Measurements from ENCODE around the gene OCA2.

Gene OCA2

DNA sequence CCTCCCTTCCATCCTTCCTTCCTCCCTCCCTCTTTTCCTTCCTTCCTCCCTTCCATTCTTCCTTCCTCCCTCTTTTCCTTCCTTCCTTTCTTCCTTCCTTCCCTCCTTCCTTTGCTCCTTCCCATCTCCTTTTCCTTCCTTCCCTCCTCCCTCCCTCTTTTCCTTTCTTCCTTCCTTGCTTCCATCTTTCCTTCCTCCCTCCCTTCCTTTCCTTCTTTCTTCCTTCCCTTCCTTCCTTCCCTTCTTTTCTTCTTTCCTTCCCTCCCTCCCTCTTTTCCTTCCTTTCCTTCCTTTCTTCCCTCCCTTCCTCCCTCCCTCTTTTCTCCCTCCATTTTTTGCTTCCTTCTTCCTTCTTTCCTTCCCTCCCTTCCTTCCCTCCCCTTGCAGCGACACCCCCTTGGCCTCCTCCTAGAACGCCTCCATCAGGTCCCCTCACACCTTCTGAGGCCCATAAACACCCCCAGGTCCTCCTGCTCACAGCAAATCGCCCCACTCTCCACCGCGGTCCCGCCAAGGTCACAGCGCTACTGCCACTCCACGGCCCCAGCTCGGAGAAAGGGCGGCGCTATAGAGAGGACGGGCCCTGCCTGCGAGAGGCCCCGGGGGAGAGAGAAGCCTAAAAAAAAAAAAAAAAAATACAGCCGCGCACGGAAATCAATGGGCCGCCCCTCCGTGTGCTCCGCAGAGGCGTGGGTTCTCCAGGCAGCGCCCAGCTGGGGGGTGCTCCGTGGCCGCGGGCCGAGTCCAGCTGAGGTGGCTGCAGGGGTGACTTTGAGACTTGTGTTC is 328.2 kb downstream of the OCA2 start:
- Histone ChIP-seq H3K79me1 (ENCODE audit: low read length) (no peaks in the 10 kb centered on the region), H3K23ac (ENCODE audit: low read length) (no peak overlapping the region), H3K4me1 (ENCODE audit: control insufficient read depth in 1 of 2, insufficient read depth in 2 of 2, low read length in 2 of 2) (no peaks in the 10 kb centered on the region), H3K27me3 (ENCODE audit: insufficient read depth, low read length) (no peaks in the 10 kb centered on the region), H3K79me2 (ENCODE audit: control insufficient read depth, insufficient read depth, low read length, poor library complexity) (no peaks in the 10 kb centered on the region), H2BK120ac (ENCODE audit: insufficient read depth, low read length, poor library complexity) (no peak overlapping the region), H4K12ac (ENCODE audit: low read depth, low read length) (no peak overlapping the region), H2BK12ac (ENCODE audit: low read length) (no peak overlapping the region), H3K18ac (ENCODE audit: low read length) (no peak overlapping the region), H2AK5ac (ENCODE audit: low read length) (no peak overlapping the region), H3K4ac (ENCODE audit: low read depth, low read length) (no peak overlapping the region), H3K4me3 (ENCODE audit: low read depth, low read length) (no peak overlapping the region), H3K9ac (ENCODE audit: low read length) (no peak overlapping the region), H2BK5ac (ENCODE audit: low read depth, low read length, poor library complexity) (no peak overlapping the region), H3K14ac (ENCODE audit: low read length) (no peak overlapping the region), H2AFZ (ENCODE audit: insufficient read depth, low read length, poor library complexity) (no peak overlapping the region), H4K91ac (ENCODE audit: low read depth, low read length) (no peak overlapping the region), H3K36me3 (ENCODE audit: control insufficient read depth in 1 of 2, insufficient read depth in 2 of 2, low read length in 2 of 2) (no peaks in the 10 kb centered on the region), H3K27ac (ENCODE audit: low read depth, low read length) (no peak overlapping the region), H3K4me2 (ENCODE audit: low read length) (no peak overlapping the region), H3K9me3 (ENCODE audit: insufficient read depth, low read depth, low read length) (peaks cover 2% of the 10 kb centered on the region), H4K8ac (ENCODE audit: low read depth, low read length) (no peak overlapping the region)
- no CpG with 5 or more reads among the region's 26 CpGs for WGBS (ENCODE audit: extremely low coverage, insufficient coverage, insufficient read length)
- no peak for DNase-seq

DNA sequence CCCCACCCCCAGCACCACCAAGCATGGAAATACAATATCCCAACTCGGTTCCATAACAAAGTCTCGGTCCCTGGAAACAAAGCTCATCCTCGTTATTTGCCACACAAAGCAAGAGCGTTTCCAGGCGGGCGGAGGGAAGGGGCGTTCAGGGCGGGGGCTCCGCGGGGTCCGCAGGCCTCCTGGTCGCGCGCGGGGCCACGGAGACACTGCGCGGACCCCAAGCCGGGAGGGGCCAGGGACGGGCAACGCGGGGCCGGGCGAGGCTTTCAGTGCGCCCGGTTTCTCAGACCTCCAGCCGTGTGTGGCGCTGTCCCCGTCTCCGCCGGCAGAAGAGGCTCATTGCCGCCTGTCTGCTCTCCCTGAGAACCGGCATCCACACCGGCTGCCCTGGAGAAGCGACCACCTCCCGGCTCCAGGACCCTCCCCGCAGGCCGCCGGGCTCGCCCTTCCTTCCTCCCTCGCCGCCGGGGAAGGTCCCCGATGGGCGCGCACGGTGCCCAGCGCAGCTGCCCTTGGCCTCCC is 329.0 kb downstream of the OCA2 start:
- Histone ChIP-seq H2BK120ac (ENCODE audit: insufficient read depth, low read length, poor library complexity) (no peak overlapping the region), H4K8ac (ENCODE audit: low read depth, low read length) (no peak overlapping the region), H3K4me1 (ENCODE audit: control insufficient read depth in 1 of 2, insufficient read depth in 2 of 2, low read length in 2 of 2) (no peaks in the 10 kb centered on the region), H3K27me3 (ENCODE audit: insufficient read depth, low read length) (no peaks in the 10 kb centered on the region), H2AFZ (ENCODE audit: insufficient read depth, low read length, poor library complexity) (no peak overlapping the region), H3K4me3 (ENCODE audit: low read depth, low read length) (no peak overlapping the region), H3K79me2 (ENCODE audit: control insufficient read depth, insufficient read depth, low read length, poor library complexity) (no peaks in the 10 kb centered on the region), H3K4ac (ENCODE audit: low read depth, low read length) (no peak overlapping the region), H3K4me2 (ENCODE audit: low read length) (no peak overlapping the region), H2AK5ac (ENCODE audit: low read length) (no peak overlapping the region), H3K9me3 (ENCODE audit: insufficient read depth, low read depth, low read length) (peaks cover 2% of the 10 kb centered on the region), H3K79me1 (ENCODE audit: low read length) (no peaks in the 10 kb centered on the region), H3K14ac (ENCODE audit: low read length) (no peak overlapping the region), H3K27ac (ENCODE audit: low read depth, low read length) (no peak overlapping the region), H3K36me3 (ENCODE audit: control insufficient read depth in 1 of 2, insufficient read depth in 2 of 2, low read length in 2 of 2) (no peaks in the 10 kb centered on the region), H3K9ac (ENCODE audit: low read length) (no peak overlapping the region), H2BK12ac (ENCODE audit: low read length) (no peak overlapping the region), H2BK5ac (ENCODE audit: low read depth, low read length, poor library complexity) (no peak overlapping the region), H4K91ac (ENCODE audit: low read depth, low read length) (no peak overlapping the region), H3K18ac (ENCODE audit: low read length) (no peak overlapping the region), H4K12ac (ENCODE audit: low read depth, low read length) (no peak overlapping the region), H3K23ac (ENCODE audit: low read length) (no peak overlapping the region)
- no peak for DNase-seq
- WGBS (ENCODE audit: extremely low coverage, insufficient coverage, insufficient read length) = no CpG with 5 or more reads among the region's 48 CpGs

DNA sequence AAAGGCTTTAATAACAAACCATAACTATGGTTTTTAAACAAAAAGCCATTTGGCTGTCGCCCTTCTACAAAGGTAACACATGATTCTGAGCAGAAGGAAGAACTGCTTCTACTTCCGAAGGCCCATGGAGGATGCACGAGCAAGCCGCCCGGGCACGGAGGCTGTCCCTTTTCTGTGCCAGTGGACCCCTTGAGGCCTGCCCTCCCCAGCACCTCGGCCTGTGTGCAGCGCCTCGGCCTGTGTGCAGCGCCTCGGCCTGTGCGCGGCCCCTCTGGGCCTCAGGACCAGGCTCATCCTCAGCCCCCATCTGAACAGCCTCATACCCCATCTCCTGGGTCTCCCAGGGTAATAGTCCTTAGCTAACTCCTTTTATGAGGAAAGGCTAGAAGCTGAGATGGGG is 329.5 kb downstream of the OCA2 start:
- H3K18ac ChIP-seq (ENCODE audit: low read length) = no peak overlapping the region
- H3K9ac ChIP-seq (ENCODE audit: low read length) = no peak overlapping the region
- H3K4me1 ChIP-seq (ENCODE audit: control insufficient read depth in 1 of 2, insufficient read depth in 2 of 2, low read length in 2 of 2) = no peaks in the 10 kb centered on the region
- no peaks in the 10 kb centered on the region for H3K79me1 ChIP-seq (ENCODE audit: low read length)
- H3K9me3 ChIP-seq (ENCODE audit: insufficient read depth, low read depth, low read length) = peaks cover 2% of the 10 kb centered on the region
- no peak overlapping the region for H3K4me3 ChIP-seq (ENCODE audit: low read depth, low read length)
- H2BK5ac ChIP-seq (ENCODE audit: low read depth, low read length, poor library complexity) = no peak overlapping the region
- H4K91ac ChIP-seq (ENCODE audit: low read depth, low read length) = no peak overlapping the region
- no peaks in the 10 kb centered on the region for H3K79me2 ChIP-seq (ENCODE audit: control insufficient read depth, insufficient read depth, low read length, poor library complexity)
- H3K14ac ChIP-seq (ENCODE audit: low read length) = no peak overlapping the region
- H4K8ac ChIP-seq (ENCODE audit: low read depth, low read length) = no peak overlapping the region
- no peaks in the 10 kb centered on the region for H3K36me3 ChIP-seq (ENCODE audit: control insufficient read depth in 1 of 2, insufficient read depth in 2 of 2, low read length in 2 of 2)
- no peak overlapping the region for H2AK5ac ChIP-seq (ENCODE audit: low read length)
- no peaks in the 10 kb centered on the region for H3K27me3 ChIP-seq (ENCODE audit: insufficient read depth, low read length)
- H2BK12ac ChIP-seq (ENCODE audit: low read length) = no peak overlapping the region
- no peak overlapping the region for H3K4me2 ChIP-seq (ENCODE audit: low read length)
- no peak overlapping the region for H4K12ac ChIP-seq (ENCODE audit: low read depth, low read length)
- no peak overlapping the region for H3K4ac ChIP-seq (ENCODE audit: low read depth, low read length)
- no peak overlapping the region for H2BK120ac ChIP-seq (ENCODE audit: insufficient read depth, low read length, poor library complexity)
- no peak for DNase-seq
- H2AFZ ChIP-seq (ENCODE audit: insufficient read depth, low read length, poor library complexity) = no peak overlapping the region
- no peak overlapping the region for H3K27ac ChIP-seq (ENCODE audit: low read depth, low read length)
- H3K23ac ChIP-seq (ENCODE audit: low read length) = no peak overlapping the region
- no CpG with 5 or more reads among the region's 13 CpGs for WGBS (ENCODE audit: extremely low coverage, insufficient coverage, insufficient read length)

DNA sequence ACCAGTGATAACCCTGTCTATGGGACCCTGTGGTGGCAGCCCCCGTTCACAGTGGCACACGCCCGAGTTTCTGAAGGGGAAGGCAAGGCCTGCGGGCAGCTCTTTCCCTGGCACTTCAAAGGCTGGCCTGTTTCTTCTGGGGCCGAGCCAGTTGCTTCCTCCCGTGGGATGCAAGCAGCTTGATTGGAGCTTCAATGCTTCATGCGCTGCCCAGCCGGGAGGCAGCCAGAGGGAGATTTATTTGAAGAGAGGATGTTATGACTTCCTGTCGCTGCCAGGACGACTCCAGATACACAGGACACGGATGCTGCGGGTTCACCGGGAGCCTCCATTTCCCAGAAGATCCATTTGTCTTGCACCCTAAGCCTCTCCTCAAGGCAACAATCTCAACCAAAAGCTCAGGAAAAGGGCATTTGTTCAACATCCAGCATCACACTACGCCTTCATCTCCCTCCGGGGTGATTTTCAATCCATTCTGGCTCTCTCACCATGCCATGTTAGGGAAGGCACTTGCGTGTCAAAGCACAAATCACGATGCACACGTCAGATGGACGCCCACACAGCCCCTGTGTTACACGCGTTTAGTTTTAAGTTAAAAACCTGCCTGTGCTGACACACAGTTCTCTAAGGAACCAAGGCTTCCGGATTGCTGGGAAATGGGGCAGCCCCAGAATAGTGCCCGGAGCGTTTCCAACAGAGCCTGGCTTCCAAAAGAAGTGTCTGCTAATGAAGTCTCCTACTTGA is 330.2 kb downstream of the OCA2 start:
- H4K91ac ChIP-seq (ENCODE audit: low read depth, low read length) = no peak overlapping the region
- no peak overlapping the region for H2AFZ ChIP-seq (ENCODE audit: insufficient read depth, low read length, poor library complexity)
- H4K8ac ChIP-seq (ENCODE audit: low read depth, low read length) = no peak overlapping the region
- H3K14ac ChIP-seq (ENCODE audit: low read length) = no peak overlapping the region
- no peaks in the 10 kb centered on the region for H3K79me1 ChIP-seq (ENCODE audit: low read length)
- no peaks in the 10 kb centered on the region for H3K79me2 ChIP-seq (ENCODE audit: control insufficient read depth, insufficient read depth, low read length, poor library complexity)
- WGBS (ENCODE audit: extremely low coverage, insufficient coverage, insufficient read length) = no CpG with 5 or more reads among the region's 24 CpGs
- no peak overlapping the region for H2BK120ac ChIP-seq (ENCODE audit: insufficient read depth, low read length, poor library complexity)
- H2AK5ac ChIP-seq (ENCODE audit: low read length) = no peak overlapping the region
- H3K27ac ChIP-seq (ENCODE audit: low read depth, low read length) = no peak overlapping the region
- no peaks in the 10 kb centered on the region for H3K4me1 ChIP-seq (ENCODE audit: control insufficient read depth in 1 of 2, insufficient read depth in 2 of 2, low read length in 2 of 2)
- no peak overlapping the region for H3K4ac ChIP-seq (ENCODE audit: low read depth, low read length)
- H3K4me3 ChIP-seq (ENCODE audit: low read depth, low read length) = no peak overlapping the region
- no peaks in the 10 kb centered on the region for H3K36me3 ChIP-seq (ENCODE audit: control insufficient read depth in 1 of 2, insufficient read depth in 2 of 2, low read length in 2 of 2)
- no peak overlapping the region for H3K9ac ChIP-seq (ENCODE audit: low read length)
- no peaks in the 10 kb centered on the region for H3K27me3 ChIP-seq (ENCODE audit: insufficient read depth, low read length)
- no peak overlapping the region for H2BK12ac ChIP-seq (ENCODE audit: low read length)
- no peak overlapping the region for H3K4me2 ChIP-seq (ENCODE audit: low read length)
- no peak overlapping the region for H4K12ac ChIP-seq (ENCODE audit: low read depth, low read length)
- H3K9me3 ChIP-seq (ENCODE audit: insufficient read depth, low read depth, low read length) = peaks cover 2% of the 10 kb centered on the region
- H3K18ac ChIP-seq (ENCODE audit: low read length) = no peak overlapping the region
- no peak overlapping the region for H3K23ac ChIP-seq (ENCODE audit: low read length)
- H2BK5ac ChIP-seq (ENCODE audit: low read depth, low read length, poor library complexity) = no peak overlapping the region
- no peak for DNase-seq

Data from trophoblast cell (in vitro differentiated cells and primary cell).